A673 (cell line): Measurements from ENCODE around the gene FOXN3. TPM values are rescaled to one million over a fixed set of nuclear protein-coding genes. Genes with fewer than 3 reads are reported as not detected.

Experiments used
- BruUV-seq: library from RNA; stranded (reverse); fragments of 400-500 nt; replicated peaks from 2 replicates; lab custom pipeline; 2021; lab: Mats Ljungman, UMichigan
- CTCF ChIA-PET: fragments of 300-600 bp; sonication (Branson Sonifier 250); formaldehyde crosslinking; loops from one replicate; lab custom pipeline; 2022; ENCODE audit warnings: antibody characterized with exemption; lab: Charles Lee
- POLR2A ChIA-PET: fragments of 300-600 bp; sonication (Branson Sonifier 250); formaldehyde crosslinking; loops from one replicate; lab custom pipeline; 2022; ENCODE audit warnings: antibody characterized with exemption; ENCODE audit not compliant: low non-redundant PET; lab: Charles Lee
- DNase-seq: peaks from one replicate; pipeline ENCODE4 v3.0.0-alpha.2; 2015; ENCODE audit warnings: low spot score
- H3K27ac ChIP-seq: fragments of 200-600 bp; sonication (generic); 2 replicates; pipeline ENCODE4 v1.5.1; 2016; ENCODE audit warnings: mixed run types, low read depth, mild to moderate bottlenecking, mixed read lengths, antibody characterized with exemption, low read length; ENCODE audit not compliant: poor library complexity, severe bottlenecking
- H3K27me3 ChIP-seq: fragments of 200-600 bp; sonication (generic); replicated peaks from 2 replicates; pipeline ENCODE4 v1.6.1; 2017; ENCODE audit warnings: mixed run types, low read depth, mild to moderate bottlenecking, mixed read lengths, antibody characterized with exemption, low read length; ENCODE audit not compliant: insufficient read depth, poor library complexity
- H3K36me3 ChIP-seq: fragments of 200-600 bp; sonication (generic); 2 replicates; pipeline ENCODE4 v1.6.1; 2016; ENCODE audit warnings: mixed run types, mild to moderate bottlenecking, mixed read lengths, antibody characterized with exemption, low read length; ENCODE audit not compliant: insufficient read depth, poor library complexity, severe bottlenecking
- H3K4me1 ChIP-seq: fragments of 200-600 bp; sonication (generic); 2 replicates; pipeline ENCODE4 v1.6.1; 2017; ENCODE audit warnings: mixed run types, mild to moderate bottlenecking, mixed read lengths, antibody characterized with exemption, low read length; ENCODE audit not compliant: insufficient read depth, poor library complexity, severe bottlenecking
- H3K4me3 ChIP-seq: fragments of 200-600 bp; sonication (generic); 2 replicates; pipeline ENCODE4 v1.5.1; 2016; ENCODE audit warnings: low read depth, mixed run types, mild to moderate bottlenecking, mixed read lengths, low read length; ENCODE audit not compliant: poor library complexity, severe bottlenecking
- H3K9me3 ChIP-seq: fragments of 200-600 bp; sonication (generic); 2 replicates; pipeline ENCODE4 v1.6.1; 2016; ENCODE audit warnings: mixed run types, low read depth, mild to moderate bottlenecking, mixed read lengths, antibody characterized with exemption, low read length; ENCODE audit not compliant: poor library complexity, severe bottlenecking
- CTCF ChIP-seq: fragments of 300-800, 200-600 bp; sonication (generic); conservative IDR thresholded peaks from 2 replicates; pipeline ENCODE4 v1.5.1; 2017; ENCODE audit warnings: low read depth, mild to moderate bottlenecking, antibody characterized with exemption, low read length, moderate library complexity, mixed read lengths
- EZH2 ChIP-seq: fragments of 200-600 bp; sonication (generic); IDR thresholded peaks from 2 replicates; pipeline ENCODE4 v1.6.1; 2017; ENCODE audit warnings: borderline replicate concordance, low read depth, mild to moderate bottlenecking, mixed read lengths, antibody characterized with exemption, low read length; ENCODE audit not compliant: poor library complexity, severe bottlenecking
- intact Hi-C: fragments of 100-400 bp; cut with micrococcal nuclease; formaldehyde crosslinking; loops from one replicate; pipeline ENCODE4 v1.10.0; 2022; ENCODE audit not compliant: unreplicated experiment
- total RNA-seq: library from RNA; stranded (reverse); gene quantifications from 2 replicates; pipeline ENCODE4 v1.2.3, GENCODE V29; 2021

Gene FOXN3
- total RNA-seq, 1 experiment from 2014 or later = 15.3 TPM

- Histone ChIP-seq H3K27me3 (no peaks in the 10 kb centered on the region), H3K27ac (no peak overlapping the region), H3K4me1 (no peaks in the 10 kb centered on the region), H3K9me3 (no peaks in the 10 kb centered on the region), H3K4me3 (no peak overlapping the region), H3K36me3 (no peaks in the 10 kb centered on the region)
- no peak for DNase-seq
- CTCF ChIA-PET = no interaction called here
- BruUV-seq = no TSS peak
- intact Hi-C loops = no loop called here
- POLR2A ChIA-PET = no interaction called here
- TF ChIP-seq CTCF (no peak), EZH2 (no peak)
These were observed 44.2 kb upstream of the FOXN3 start for GRCh38 chr14:89461256-89461655.

- BruUV-seq = no TSS peak
These were observed 41.8 kb upstream of the FOXN3 start for GRCh38 chr14:89458713-89459420.

GRCh38 chr14:89457007-89457406, 40.0 kb upstream of the FOXN3 start:
- ChIA-PET POLR2A (no interaction called here), CTCF (no interaction called here)

More at GRCh38 chr14:89458713-89459420, 41.8 kb upstream of the FOXN3 start:
- CTCF ChIA-PET = no interaction called here
- Histone ChIP-seq H3K27ac (no peak overlapping the region), H3K4me1 (no peaks in the 10 kb centered on the region), H3K9me3 (no peaks in the 10 kb centered on the region), H3K4me3 (no peak overlapping the region), H3K36me3 (no peaks in the 10 kb centered on the region), H3K27me3 (no peaks in the 10 kb centered on the region)
- no peak for DNase-seq
- TF ChIP-seq EZH2 = no peak
- no peak for TF ChIP-seq CTCF
- intact Hi-C loops = no loop called here
- POLR2A ChIA-PET = no interaction called here

More at GRCh38 chr14:89457007-89457406, 40.0 kb upstream of the FOXN3 start:
- Histone ChIP-seq H3K27ac (no peak overlapping the region), H3K9me3 (no peaks in the 10 kb centered on the region), H3K4me1 (no peaks in the 10 kb centered on the region), H3K4me3 (no peak overlapping the region), H3K36me3 (no peaks in the 10 kb centered on the region), H3K27me3 (no peaks in the 10 kb centered on the region)
- no peak for DNase-seq
- TF ChIP-seq CTCF (no peak), EZH2 (no peak)
- BruUV-seq = no TSS peak
- intact Hi-C loops = no loop called here
